Measurements from ENCODE around the gene C1orf198.

Gene C1orf198

DNA sequence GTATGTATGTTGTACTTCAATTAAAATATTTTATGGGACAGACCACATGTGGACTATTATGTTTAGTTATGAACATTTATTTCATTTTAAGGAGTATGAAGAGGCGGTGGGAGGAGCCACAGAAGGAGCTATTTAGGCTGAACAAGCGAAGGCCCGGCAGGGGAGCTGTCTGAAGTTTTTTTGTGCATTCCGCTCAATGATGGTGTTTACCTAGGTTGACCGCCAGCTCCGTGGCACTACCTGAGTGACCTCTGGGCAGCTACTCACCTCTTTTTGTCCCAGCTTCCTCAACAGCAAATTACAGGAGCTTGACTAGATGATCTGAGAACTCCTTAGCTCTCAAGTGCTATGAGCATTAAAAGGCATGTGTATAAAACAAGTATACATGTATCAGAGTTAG is 32.7 kb upstream of the C1orf198 start:
- no peaks in the 10 kb centered on the region for H3K9me2 ChIP-seq (replicated peaks; ENCODE audit: low read depth, low read length)
- no peaks in the 10 kb centered on the region for H3K36me3 ChIP-seq (ENCODE audit: insufficient read depth, low read length)
- no peaks in the 10 kb centered on the region for H3K79me2 ChIP-seq (ENCODE audit: insufficient read depth, low read length)
- no peaks in the 10 kb centered on the region for H4K20me1 ChIP-seq (ENCODE audit: insufficient read depth, low read length, poor library complexity, severe bottlenecking)
- TF ChIP-seq EZH2phosphoT487 (IDR thresholded peaks at IDR 0.05; ENCODE audit: borderline replicate concordance): no peak
- TF ChIP-seq, protein P1, sequence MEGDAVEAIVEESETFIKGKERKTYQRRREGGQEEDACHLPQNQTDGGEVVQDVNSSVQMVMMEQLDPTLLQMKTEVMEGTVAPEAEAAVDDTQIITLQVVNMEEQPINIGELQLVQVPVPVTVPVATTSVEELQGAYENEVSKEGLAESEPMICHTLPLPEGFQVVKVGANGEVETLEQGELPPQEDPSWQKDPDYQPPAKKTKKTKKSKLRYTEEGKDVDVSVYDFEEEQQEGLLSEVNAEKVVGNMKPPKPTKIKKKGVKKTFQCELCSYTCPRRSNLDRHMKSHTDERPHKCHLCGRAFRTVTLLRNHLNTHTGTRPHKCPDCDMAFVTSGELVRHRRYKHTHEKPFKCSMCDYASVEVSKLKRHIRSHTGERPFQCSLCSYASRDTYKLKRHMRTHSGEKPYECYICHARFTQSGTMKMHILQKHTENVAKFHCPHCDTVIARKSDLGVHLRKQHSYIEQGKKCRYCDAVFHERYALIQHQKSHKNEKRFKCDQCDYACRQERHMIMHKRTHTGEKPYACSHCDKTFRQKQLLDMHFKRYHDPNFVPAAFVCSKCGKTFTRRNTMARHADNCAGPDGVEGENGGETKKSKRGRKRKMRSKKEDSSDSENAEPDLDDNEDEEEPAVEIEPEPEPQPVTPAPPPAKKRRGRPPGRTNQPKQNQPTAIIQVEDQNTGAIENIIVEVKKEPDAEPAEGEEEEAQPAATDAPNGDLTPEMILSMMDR (conservative IDR thresholded peaks at IDR 0.05; ENCODE audit: low read length): no peak
- no peaks in the 10 kb centered on the region for H3K9me3 ChIP-seq (ENCODE audit: insufficient read depth, low read depth, low read length)
- H2AFZ ChIP-seq (ENCODE audit: low read length): no peak overlapping the region
- no peak overlapping the region for H3K4me3 ChIP-seq (ENCODE audit: low read length, poor library complexity, severe bottlenecking)
- no peaks in the 10 kb centered on the region for H3F3A ChIP-seq (ENCODE audit: low read depth)
- no peak overlapping the region for H3K4me2 ChIP-seq (ENCODE audit: low read depth, low read length, poor library complexity, severe bottlenecking)
- H3K4me1 ChIP-seq (ENCODE audit: insufficient read depth, low read length, poor library complexity, severe bottlenecking): no peaks in the 10 kb centered on the region
- H3K9ac ChIP-seq (ENCODE audit: low read depth, low read length, poor library complexity, severe bottlenecking): no peak overlapping the region
- H3K27me3 ChIP-seq (ENCODE audit: insufficient read depth, low read length, poor library complexity, severe bottlenecking): no peaks in the 10 kb centered on the region

DNA sequence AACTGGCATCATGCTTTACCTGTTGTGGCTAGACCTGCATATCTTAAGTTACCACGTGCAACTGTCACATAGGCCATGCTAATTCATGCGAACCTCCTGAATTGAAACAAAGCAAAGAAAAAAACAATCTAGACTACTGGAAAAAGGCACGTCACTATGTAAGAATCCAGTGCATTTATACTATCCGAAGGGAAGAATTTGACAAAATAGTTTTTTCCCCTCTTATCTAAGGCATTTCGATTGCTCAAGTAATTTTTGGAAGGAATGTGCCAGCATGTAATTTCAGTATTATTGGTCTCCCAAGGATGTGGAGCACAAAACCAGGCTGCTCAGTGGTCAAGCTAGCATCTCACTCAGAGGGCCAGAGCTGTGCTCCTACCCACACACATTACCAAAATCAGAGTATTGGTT is 31.5 kb upstream of the C1orf198 start:
- H4K20me1 ChIP-seq (ENCODE audit: insufficient read depth, low read length, poor library complexity, severe bottlenecking): no peaks in the 10 kb centered on the region
- no peaks in the 10 kb centered on the region for H3K9me3 ChIP-seq (ENCODE audit: insufficient read depth, low read depth, low read length)
- H3K4me2 ChIP-seq (ENCODE audit: low read depth, low read length, poor library complexity, severe bottlenecking): no peak overlapping the region
- TF ChIP-seq, protein P1 (conservative IDR thresholded peaks at IDR 0.05; ENCODE audit: low read length): no peak
- no peak for TF ChIP-seq EZH2phosphoT487 (IDR thresholded peaks at IDR 0.05; ENCODE audit: borderline replicate concordance)
- H2AFZ ChIP-seq (ENCODE audit: low read length): no peak overlapping the region
- H3K4me1 ChIP-seq (ENCODE audit: insufficient read depth, low read length, poor library complexity, severe bottlenecking): no peaks in the 10 kb centered on the region
- no peaks in the 10 kb centered on the region for H3K9me2 ChIP-seq (replicated peaks; ENCODE audit: low read depth, low read length)
- no peaks in the 10 kb centered on the region for H3F3A ChIP-seq (ENCODE audit: low read depth)
- H3K36me3 ChIP-seq (ENCODE audit: insufficient read depth, low read length): no peaks in the 10 kb centered on the region
- no peaks in the 10 kb centered on the region for H3K27me3 ChIP-seq (ENCODE audit: insufficient read depth, low read length, poor library complexity, severe bottlenecking)
- H3K4me3 ChIP-seq (ENCODE audit: low read length, poor library complexity, severe bottlenecking): no peak overlapping the region
- H3K9ac ChIP-seq (ENCODE audit: low read depth, low read length, poor library complexity, severe bottlenecking): no peak overlapping the region
- H3K79me2 ChIP-seq (ENCODE audit: insufficient read depth, low read length): no peaks in the 10 kb centered on the region

DNA sequence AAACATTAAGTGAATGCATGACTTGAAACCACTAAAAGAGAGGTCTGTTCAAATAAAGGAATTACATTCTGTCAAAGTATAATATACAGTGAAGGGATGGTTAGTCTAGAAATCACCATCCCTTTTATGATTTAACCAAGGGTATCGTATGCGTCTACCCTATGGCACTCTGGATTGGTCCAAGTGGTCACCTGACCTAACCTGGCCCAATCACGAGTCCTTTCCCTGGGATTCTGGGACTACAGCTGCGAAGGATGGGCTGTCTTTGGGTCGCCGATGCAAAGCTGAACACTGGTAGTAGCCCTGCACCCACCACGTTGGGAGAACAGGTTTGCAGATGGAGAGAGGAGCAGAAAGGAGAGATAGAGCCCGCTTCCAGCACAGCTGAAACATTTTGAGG is 30.4 kb upstream of the C1orf198 start:
- TF ChIP-seq EZH2phosphoT487 (IDR thresholded peaks at IDR 0.05; ENCODE audit: borderline replicate concordance): no peak
- TF ChIP-seq, protein P1 (conservative IDR thresholded peaks at IDR 0.05; ENCODE audit: low read length): no peak
- Histone ChIP-seq H4K20me1 (ENCODE audit: insufficient read depth, low read length, poor library complexity, severe bottlenecking) (no peaks in the 10 kb centered on the region), H3F3A (ENCODE audit: low read depth) (no peaks in the 10 kb centered on the region), H3K4me2 (ENCODE audit: low read depth, low read length, poor library complexity, severe bottlenecking) (no peak overlapping the region), H3K27me3 (ENCODE audit: insufficient read depth, low read length, poor library complexity, severe bottlenecking) (no peaks in the 10 kb centered on the region), H3K79me2 (ENCODE audit: insufficient read depth, low read length) (no peaks in the 10 kb centered on the region), H3K36me3 (ENCODE audit: insufficient read depth, low read length) (no peaks in the 10 kb centered on the region), H3K9ac (ENCODE audit: low read depth, low read length, poor library complexity, severe bottlenecking) (no peak overlapping the region), H3K4me3 (ENCODE audit: low read length, poor library complexity, severe bottlenecking) (no peak overlapping the region), H3K9me2 (replicated peaks; ENCODE audit: low read depth, low read length) (no peaks in the 10 kb centered on the region), H3K4me1 (ENCODE audit: insufficient read depth, low read length, poor library complexity, severe bottlenecking) (no peaks in the 10 kb centered on the region), H3K9me3 (ENCODE audit: insufficient read depth, low read depth, low read length) (no peaks in the 10 kb centered on the region), H2AFZ (ENCODE audit: low read length) (no peak overlapping the region)

Data from Loucy (cell line).